Fibroblast of skin of left quadriceps (primary cell): ENCODE measurements around the gene MGMT.

Experiments used
- DNase-seq, 2 experiments: peaks; one replicate each; pipeline ENCODE4 v3.0.0-alpha.2; 2013; ENCODE audit warnings: low read depth in 2 of 2

Gene MGMT

GRCh38 chr10:129793479-129793878, 326.4 kb downstream of the MGMT start:
- no peak for DNase-seq

- no peak for DNase-seq
Measured at GRCh38 chr10:129793996-129794395, 327.0 kb downstream of the MGMT start.

GRCh38 chr10:129796710-129797420, 329.8 kb downstream of the MGMT start:
- DNase-seq, result no peak

- no peak for DNase-seq
Measured at GRCh38 chr10:129799942-129800341, 332.9 kb downstream of the MGMT start.

- no peak for DNase-seq
Measured at GRCh38 chr10:129800796-129801340, 333.8 kb downstream of the MGMT start.

GRCh38 chr10:129807211-129807610, 340.2 kb downstream of the MGMT start:
- no peak for DNase-seq

GRCh38 chr10:129808092-129808983, 341.3 kb downstream of the MGMT start:
- no peak for DNase-seq

GRCh38 chr10:129809431-129809830, 342.4 kb downstream of the MGMT start:
- DNase-seq, result no peak

- no peak for DNase-seq
Measured at GRCh38 chr10:129809841-129810240, 342.8 kb downstream of the MGMT start.

GRCh38 chr10:129811208-129811607, 344.2 kb downstream of the MGMT start:
- no peak for DNase-seq

GRCh38 chr10:129812398-129812797, 345.4 kb downstream of the MGMT start:
- DNase-seq, result no peak

GRCh38 chr10:129814681-129815646, 347.9 kb downstream of the MGMT start:
- no peak for DNase-seq

GRCh38 chr10:129815898-129816655, 349.0 kb downstream of the MGMT start:
- DNase-seq, result no peak

GRCh38 chr10:129816656-129817045, 349.6 kb downstream of the MGMT start:
- DNase-seq, result no peak
